GM12878 (cell line): ENCODE measurements around the gene AREG.

Experiments used
- CEBPB ChIP-seq, 2 experiments: fragments of 150-350 bp in 1 of 2; IDR thresholded peaks; 2 replicates each; pipeline ENCODE4 v1.6.1; 2012 to 2014; ENCODE audit warnings: low read depth in 2 of 2, low read length in 2 of 2, borderline replicate concordance in 1 of 2, inconsistent platforms in 1 of 2
- CHD2 ChIP-seq: IDR thresholded peaks from 2 replicates; pipeline ENCODE4 v1.6.1; 2011; ENCODE audit warnings: low read depth, low read length, improper control_type of control experiment, borderline replicate concordance
- CREM ChIP-seq: IDR thresholded peaks from 2 replicates; pipeline ENCODE4 v1.6.1; 2014; ENCODE audit warnings: antibody characterized with exemption, low read depth
- CTCF ChIP-seq, 3 experiments: IDR thresholded peaks in 2 of 3; conservative IDR thresholded peaks in 1 of 3; 2 replicates each; pipeline ENCODE4 v1.5.1; 2011; ENCODE audit warnings: low read depth in 3 of 3, low read length in 3 of 3, mild to moderate bottlenecking in 3 of 3, control low read depth in 2 of 3, moderate library complexity in 2 of 3, inconsistent platforms in 1 of 3, mixed read lengths in 1 of 3; ENCODE audit not compliant: control insufficient read depth in 2 of 3, insufficient read depth in 1 of 3; ENCODE audit errors: extremely low read depth in 1 of 3
- MAX ChIP-seq: IDR thresholded peaks from 2 replicates; pipeline ENCODE4 v1.6.1; 2012; ENCODE audit warnings: low read depth, low read length, improper control_type of control experiment
- NRF1 ChIP-seq: conservative IDR thresholded peaks from 2 replicates; pipeline ENCODE4 v1.6.1; 2011; ENCODE audit warnings: mild to moderate bottlenecking, low read depth, low read length, improper control_type of control experiment
- POLR2A ChIP-seq: IDR thresholded peaks from 2 replicates; pipeline ENCODE4 v1.6.1; 2011; ENCODE audit warnings: low read depth, mild to moderate bottlenecking, low read length
- TAF1 ChIP-seq: IDR thresholded peaks from 2 replicates; pipeline ENCODE4 v1.6.1; 2011; ENCODE audit warnings: mild to moderate bottlenecking, low read depth, low read length, borderline replicate concordance

GRCh38 chr4:74480267-74480666 lies 35.3 kb downstream of the AREG start:
- TF ChIP-seq CREM (no peak), CTCF (IDR thresholded peaks at IDR 0.05 in 2 of 3, conservative IDR thresholded peaks at IDR 0.05 in 1 of 3; ENCODE audit: control insufficient read depth in 2 of 3, extremely low read depth in 1 of 3, insufficient read depth in 1 of 3, low read depth in 3 of 3, low read length in 3 of 3) (no peak), NRF1 (no peak), CEBPB (IDR thresholded peaks at IDR 0.05; ENCODE audit: borderline replicate concordance in 1 of 2, low read depth in 2 of 2, low read length in 2 of 2) (no peak), MAX (no peak), POLR2A (no peak), TAF1 (no peak), CHD2 (no peak)
